CD14-positive monocyte (primary cell): ENCODE measurements around the gene C20orf144. TPM values are rescaled to one million over a fixed set of nuclear protein-coding genes. Genes with fewer than 3 reads are reported as not detected.

ENCODE experiments used
- DNase-seq, 3 donors: peaks; one replicate each; pipeline ENCODE4 v3.0.0-alpha.2; 2011 to 2022
- H2AFZ ChIP-seq: 2 replicates; pipeline ENCODE4 v1.6.0; 2012; ENCODE audit warnings: mild to moderate bottlenecking, low read depth, low read length, inconsistent platforms; ENCODE audit not compliant: insufficient read depth, poor library complexity, severe bottlenecking
- H3K27ac ChIP-seq, 2 donors: 1 replicate in 1 of 2; 2 replicates in 1 of 2; pipeline ENCODE4 v1.5.1; 2012 to 2013; ENCODE audit warnings: low read length in 2 of 2, control low read depth in 1 of 2, inconsistent platforms in 1 of 2, low read depth in 1 of 2, mild to moderate bottlenecking in 1 of 2
- H3K27me3 ChIP-seq, 2 donors: one replicate each; pipeline versions ENCODE4 v1.6.0 to v1.6.1; 2011 to 2013; ENCODE audit warnings: low read length in 2 of 2; ENCODE audit not compliant: control insufficient read depth in 2 of 2, insufficient read depth in 2 of 2
- H3K36me3 ChIP-seq, 2 donors: replicated peaks in 1 of 2; 1 replicate in 1 of 2; 2 replicates in 1 of 2; pipeline versions ENCODE4 v1.5.1 to v1.6.1; 2012 to 2013; ENCODE audit warnings: low read length in 2 of 2, control low read depth in 1 of 2, inconsistent platforms in 1 of 2, mild to moderate bottlenecking in 1 of 2; ENCODE audit not compliant: insufficient read depth in 2 of 2, control insufficient read depth in 1 of 2
- H3K4me1 ChIP-seq, 2 donors: 1 replicate in 1 of 2; 2 replicates in 1 of 2; pipeline versions ENCODE4 v1.5.1 to v1.6.1; 2012 to 2013; ENCODE audit warnings: low read length in 2 of 2, control low read depth in 1 of 2, inconsistent platforms in 1 of 2, mild to moderate bottlenecking in 1 of 2, moderate library complexity in 1 of 2; ENCODE audit not compliant: insufficient read depth in 2 of 2, control insufficient read depth in 1 of 2
- H3K4me2 ChIP-seq: replicated peaks from 2 replicates; pipeline ENCODE3; 2012; ENCODE audit warnings: low read length, moderate library complexity, mild to moderate bottlenecking; ENCODE audit not compliant: poor library complexity, severe bottlenecking; ENCODE audit errors: extremely low read depth
- H3K4me3 ChIP-seq, 3 experiments: fragments of 200-600 bp in 1 of 3; sonication (generic) in 1 of 3; replicated peaks in 1 of 3; 1 replicate in 2 of 3; 2 replicates in 1 of 3; pipeline ENCODE4 v1.5.1; 2011 to 2013; ENCODE audit warnings: low read length in 3 of 3, mild to moderate bottlenecking in 3 of 3, control low read depth in 2 of 3, low read depth in 2 of 3, inconsistent platforms in 1 of 3, moderate library complexity in 1 of 3
- H3K79me2 ChIP-seq: 2 replicates; pipeline ENCODE4 v1.6.0; 2012; ENCODE audit warnings: mild to moderate bottlenecking, control low read depth, inconsistent platforms, low read length, moderate library complexity; ENCODE audit not compliant: insufficient read depth
- H3K9ac ChIP-seq: 2 replicates; pipeline ENCODE4 v1.6.0; 2017; ENCODE audit warnings: low read length, mild to moderate bottlenecking; ENCODE audit not compliant: insufficient read depth, poor library complexity, severe bottlenecking
- H3K9me3 ChIP-seq, 2 donors: replicated peaks in 1 of 2; 1 replicate in 1 of 2; 2 replicates in 1 of 2; pipeline versions ENCODE4 v1.5.1 to v1.6.1; 2012 to 2013; ENCODE audit warnings: low read length in 2 of 2, control low read depth in 1 of 2; ENCODE audit not compliant: control insufficient read depth in 1 of 2, insufficient read depth in 1 of 2
- H4K20me1 ChIP-seq: 2 replicates; pipeline ENCODE4 v1.6.0; 2012; ENCODE audit warnings: mild to moderate bottlenecking, low read length, control low read depth, moderate library complexity; ENCODE audit not compliant: insufficient read depth
- H3K27ac Mint-ChIP-seq, 7 donors: one replicate each; pipeline ENCODE4 v1.8.0; 2020; ENCODE audit warnings: mild to moderate bottlenecking in 7 of 7, mixed read lengths in 7 of 7, moderate library complexity in 6 of 7, inconsistent platforms in 2 of 7
- H3K27me3 Mint-ChIP-seq, 3 donors: one replicate each; pipeline ENCODE4 v1.8.0; 2021 to 2022; ENCODE audit warnings: low read depth in 3 of 3, mild to moderate bottlenecking in 3 of 3, mixed read lengths in 3 of 3, moderate library complexity in 3 of 3, inconsistent platforms in 1 of 3
- H3K36me3 Mint-ChIP-seq, 2 donors: one replicate each; pipeline ENCODE4 v1.8.0; 2020; ENCODE audit warnings: mixed read lengths in 2 of 2, inconsistent platforms in 1 of 2, mild to moderate bottlenecking in 1 of 2
- H3K4me1 Mint-ChIP-seq: one replicate; pipeline ENCODE4 v1.8.0; 2020; ENCODE audit warnings: mild to moderate bottlenecking, mixed read lengths
- H3K4me3 Mint-ChIP-seq, 2 donors: one replicate each; pipeline ENCODE4 v1.8.0; 2020; ENCODE audit warnings: mild to moderate bottlenecking in 2 of 2, mixed read lengths in 2 of 2, moderate library complexity in 1 of 2
- H3K9me3 Mint-ChIP-seq, 7 donors: one replicate each; pipeline ENCODE4 v1.8.0; 2020 to 2022; ENCODE audit warnings: mixed read lengths in 7 of 7, mild to moderate bottlenecking in 6 of 7, moderate library complexity in 6 of 7, inconsistent platforms in 2 of 7
- WGBS: methylation state at CpG from one replicate; pipeline ENCODE4 v1.1.5; 2013; ENCODE audit warnings: missing lambda C conversion rate; ENCODE audit not compliant: insufficient coverage; 5-methylcytosine and 5-hydroxymethylcytosine counted together
- intact Hi-C, 2 donors: fragments of 100-400 bp; cut with micrococcal nuclease; formaldehyde crosslinking; loops; one replicate each; pipeline versions ENCODE4 v1.15.0 to v1.15.1; 2023
- polyA plus RNA-seq, 3 donors: library from polyadenylated mRNA; depleted of rRNA in 1 of 3; unstranded in 2 of 3; stranded (reverse) in 1 of 3; fragments of 300-500 nt in 2 of 3; fragments of >200 nt in 1 of 3; fragmentation: Illumina TruSeq in 2 of 3; gene quantifications; 1 replicate in 2 of 3; 2 replicates in 1 of 3; pipeline ENCODE4 v1.2.3, GENCODE V29; 2012 to 2021
- TF ChIP-seq, protein P1 (sequence below): fragments of 200-600 bp; IDR thresholded peaks from one replicate; pipeline ENCODE4 v1.8.0; 2022; ENCODE audit warnings: antibody characterized with exemption, mild to moderate bottlenecking

C20orf144 gene
- polyA plus RNA-seq, 3 donors: 0.13 TPM; not detected in 2

DNA sequence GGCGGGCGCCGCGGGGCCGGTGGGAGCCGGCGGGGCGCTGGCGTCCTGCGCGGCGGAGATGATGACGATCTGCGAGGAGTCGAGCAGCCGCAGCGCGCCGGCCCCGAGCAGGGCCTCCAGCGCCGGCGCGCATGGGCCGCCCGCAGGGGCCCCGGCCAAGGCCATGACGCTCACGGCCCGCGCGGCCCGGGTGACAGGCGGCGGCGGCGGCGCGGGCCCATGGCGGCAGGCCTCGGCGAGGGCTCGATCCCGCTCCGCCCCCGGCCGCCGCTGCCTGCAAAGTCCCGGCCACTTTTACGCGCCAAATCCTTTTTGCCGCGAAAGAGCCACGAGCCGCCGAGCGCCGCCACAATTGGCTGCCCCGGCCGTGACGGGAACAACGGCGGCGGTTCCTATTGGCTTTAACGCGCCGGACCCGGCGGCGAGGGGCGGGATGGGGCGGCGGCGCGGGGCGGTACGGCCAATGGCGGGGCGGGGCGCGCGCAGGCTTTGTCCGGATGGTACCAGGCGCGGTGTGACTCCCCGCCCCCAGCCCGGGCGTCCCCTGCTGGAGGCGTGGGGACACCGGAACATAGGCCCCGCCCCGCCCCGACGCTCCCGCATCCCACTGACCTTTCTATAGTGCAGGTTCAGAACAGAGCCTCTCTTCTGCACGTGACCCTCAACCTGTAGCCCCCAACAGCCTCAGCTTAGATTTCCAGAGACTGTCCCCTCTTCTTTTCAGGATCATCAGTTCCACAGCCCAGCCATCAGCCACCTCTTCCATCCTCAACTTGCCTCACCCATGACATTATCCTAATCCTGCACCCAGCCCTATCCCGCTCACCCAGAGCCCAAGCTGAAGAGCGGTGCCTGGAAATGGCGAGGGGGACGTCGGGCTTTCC, 24.2 kb downstream of the C20orf144 start, which contains the start of gene E2F1:
E2F1 (minus strand) TSS at position 286 of the 884 bp plus-strand sequence; CDS start at position 165, 121 bp downstream.
- H3K4me1 Mint-ChIP-seq: peaks cover 51% of the 10 kb centered on the region
- H3K4me1 ChIP-seq: peaks cover 30 to 50% of the 10 kb centered on the region in 2 donors
- no peaks in the 10 kb centered on the region for H4K20me1 ChIP-seq
- no peak within 1 kb of the TSS for H3K9ac ChIP-seq
- H3K27me3 ChIP-seq: no peaks in the 10 kb centered on the region
- H3K36me3 Mint-ChIP-seq: peaks cover 0 to 2% of the 10 kb centered on the region in 2 donors
- H3K27me3 Mint-ChIP-seq: peaks cover 0 to 2% (median 0%) of the 10 kb centered on the region in 3 donors
- intact Hi-C loops: loop anchor here (1.0 to 10.0 kb wide), 3 partner anchors 19 to 48 kb away; partner anchors contain the start of genes PXMP4 (in 1 of the 2) and ZNF341 (in 1 of the 2)
- H3K4me3 Mint-ChIP-seq: peak within 1 kb of the TSS; percentile 79 to 94
- H3K9me3 ChIP-seq: no peaks in the 10 kb centered on the region
- H2AFZ ChIP-seq: peak within 1 kb of the TSS; percentile 77
- 2% methylated on average over 101 of the region's 101 CpGs for WGBS
- TF ChIP-seq, protein P1, sequence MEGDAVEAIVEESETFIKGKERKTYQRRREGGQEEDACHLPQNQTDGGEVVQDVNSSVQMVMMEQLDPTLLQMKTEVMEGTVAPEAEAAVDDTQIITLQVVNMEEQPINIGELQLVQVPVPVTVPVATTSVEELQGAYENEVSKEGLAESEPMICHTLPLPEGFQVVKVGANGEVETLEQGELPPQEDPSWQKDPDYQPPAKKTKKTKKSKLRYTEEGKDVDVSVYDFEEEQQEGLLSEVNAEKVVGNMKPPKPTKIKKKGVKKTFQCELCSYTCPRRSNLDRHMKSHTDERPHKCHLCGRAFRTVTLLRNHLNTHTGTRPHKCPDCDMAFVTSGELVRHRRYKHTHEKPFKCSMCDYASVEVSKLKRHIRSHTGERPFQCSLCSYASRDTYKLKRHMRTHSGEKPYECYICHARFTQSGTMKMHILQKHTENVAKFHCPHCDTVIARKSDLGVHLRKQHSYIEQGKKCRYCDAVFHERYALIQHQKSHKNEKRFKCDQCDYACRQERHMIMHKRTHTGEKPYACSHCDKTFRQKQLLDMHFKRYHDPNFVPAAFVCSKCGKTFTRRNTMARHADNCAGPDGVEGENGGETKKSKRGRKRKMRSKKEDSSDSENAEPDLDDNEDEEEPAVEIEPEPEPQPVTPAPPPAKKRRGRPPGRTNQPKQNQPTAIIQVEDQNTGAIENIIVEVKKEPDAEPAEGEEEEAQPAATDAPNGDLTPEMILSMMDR: peak; percentile 26
- H3K27ac Mint-ChIP-seq: peak within 1 kb of the TSS; percentile 73 to 92 (median 86)
- peak within 1 kb of the TSS; percentile 10 to 72 (median 32) for H3K4me3 ChIP-seq
- peak; percentile 86 to 93 (median 89) for DNase-seq
- no peaks in the 10 kb centered on the region for H3K9me3 Mint-ChIP-seq
- H3K4me2 ChIP-seq: peak within 1 kb of the TSS; percentile 75
- H3K27ac ChIP-seq: peak within 1 kb of the TSS in 1 of 2 donors; percentile 52
- no peaks in the 10 kb centered on the region for H3K36me3 ChIP-seq
- peaks cover 39% of the 10 kb centered on the region for H3K79me2 ChIP-seq

DNA sequence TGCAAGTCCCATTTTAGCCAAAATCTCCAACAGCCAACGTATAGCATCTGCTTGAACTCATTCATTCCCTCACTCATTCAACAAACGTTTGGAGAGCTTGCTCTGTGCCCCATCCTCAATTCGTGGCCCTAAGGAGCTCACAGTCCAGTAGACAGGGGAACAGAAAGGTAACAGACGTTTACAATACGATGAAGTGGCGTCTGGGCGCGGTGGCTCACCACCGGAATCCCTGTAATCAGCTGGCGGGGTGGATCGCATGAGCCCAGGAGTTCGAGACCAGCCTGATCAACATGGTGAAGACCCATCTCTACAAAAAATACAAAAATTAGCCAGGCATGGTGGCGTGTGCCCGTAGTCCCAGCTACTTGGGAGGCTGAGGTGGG, 24.8 kb downstream of the C20orf144 start:
- Mint-ChIP-seq H3K4me1 (peaks cover 50% of the 10 kb centered on the region), H3K4me3 (peak overlapping the region; percentile 79 to 94), H3K27me3 (peaks cover 0 to under 1% (median 0%) of the 10 kb centered on the region in 3 donors), H3K36me3 (peaks cover 0 to under 1% of the 10 kb centered on the region in 2 donors), H3K27ac (peak overlapping the region; percentile 73 to 92 (median 86)), H3K9me3 (no peaks in the 10 kb centered on the region)
- H3K4me1 ChIP-seq: peaks cover 30 to 50% of the 10 kb centered on the region in 2 donors
- no peaks in the 10 kb centered on the region for H4K20me1 ChIP-seq
- no peaks in the 10 kb centered on the region for H3K27me3 ChIP-seq
- TF ChIP-seq, protein P1: no peak
- DNase-seq: no peak
- intact Hi-C loops: loop anchor here (1.0 to 10.0 kb wide), 3 partner anchors 20 to 48 kb away; partner anchors contain the start of genes PXMP4 (in 1 of the 2) and ZNF341 (in 1 of the 2)
- H3K9ac ChIP-seq: no peak overlapping the region
- peak overlapping the region in 1 of 2 donors; percentile 52 for H3K27ac ChIP-seq
- H3K79me2 ChIP-seq: peaks cover 37% of the 10 kb centered on the region
- H2AFZ ChIP-seq: peak overlapping the region; percentile 77
- WGBS: 81% methylated on average over 8 of the region's 14 CpGs
- H3K4me2 ChIP-seq: peak overlapping the region; percentile 75
- no peaks in the 10 kb centered on the region for H3K9me3 ChIP-seq
- H3K36me3 ChIP-seq: no peaks in the 10 kb centered on the region
- H3K4me3 ChIP-seq: peak overlapping the region; percentile 10 to 72 (median 32)
